H1 (cell line): ENCODE results near the gene PLSCR5. TPM values are rescaled to one million over a fixed set of nuclear protein-coding genes. Genes with fewer than 3 reads are reported as not detected.

Source experiments
- CTCF ChIA-PET: fragments of 300-600 bp; sonication (Branson Sonifier 250); formaldehyde crosslinking; loops from one replicate; lab custom pipeline; 2021; ENCODE audit not compliant: partially characterized antibody; lab: Charles Lee
- POLR2A ChIA-PET: fragments of 300-600 bp; sonication (Branson Sonifier 250); formaldehyde crosslinking; loops from one replicate; lab custom pipeline; 2021; ENCODE audit warnings: inconsistent platforms; ENCODE audit not compliant: partially characterized antibody; lab: Charles Lee
- DNase-seq, 2 experiments: peaks; one replicate each; pipeline versions ENCODE4 v3.0.0 to v3.0.0-alpha.2; 2010 to 2022; ENCODE audit warnings: low spot score in 2 of 2, low read depth in 1 of 2, mixed read lengths in 1 of 2
- FAIRE-seq: peaks from 2 replicates; lab custom pipeline; 2011; peaks lifted over from hg19 to GRCh38; lab: Jason Lieb, UNC
- H2AFZ ChIP-seq: 2 replicates; pipeline ENCODE4 v1.8.1; 2012; ENCODE audit warnings: low read length, inconsistent platforms
- H2AK5ac ChIP-seq: 2 replicates; pipeline ENCODE4 v1.6.1; 2013; ENCODE audit warnings: low read depth, low read length
- H2BK120ac ChIP-seq: replicated peaks from 2 replicates; pipeline ENCODE3; 2013; ENCODE audit warnings: low read depth, low read length, inconsistent platforms
- H2BK12ac ChIP-seq: 2 replicates; pipeline ENCODE4 v1.6.1; 2013; ENCODE audit warnings: low read depth, low read length
- H2BK15ac ChIP-seq: 2 replicates; pipeline ENCODE4 v1.6.1; 2013; ENCODE audit warnings: low read length
- H2BK20ac ChIP-seq: 2 replicates; pipeline ENCODE4 v1.6.1; 2013; ENCODE audit warnings: low read length
- H2BK5ac ChIP-seq: 2 replicates; pipeline ENCODE4 v1.6.1; 2013; ENCODE audit warnings: low read depth, low read length
- H3K14ac ChIP-seq: 2 replicates; pipeline ENCODE4 v1.6.1; 2013; ENCODE audit warnings: inconsistent platforms; ENCODE audit not compliant: insufficient read length
- H3K18ac ChIP-seq: 2 replicates; pipeline ENCODE4 v1.6.1; 2013; ENCODE audit warnings: low read length; ENCODE audit errors: extremely low read depth
- H3K23ac ChIP-seq: 2 replicates; pipeline ENCODE4 v1.6.1; 2013; ENCODE audit warnings: inconsistent platforms; ENCODE audit not compliant: insufficient read length
- H3K23me2 ChIP-seq: 2 replicates; pipeline ENCODE4 v1.6.1; 2013; ENCODE audit warnings: low read depth, low read length
- H3K27ac ChIP-seq: 2 replicates; pipeline ENCODE4 v1.6.1; 2011; ENCODE audit warnings: low read depth, low read length, inconsistent platforms
- H3K27me3 ChIP-seq, 4 experiments: replicated peaks in 1 of 4; 1 replicate in 1 of 4; 2 replicates in 3 of 4; pipeline versions ENCODE4 v1.6.1 to v1.8.1; 2011 to 2013; ENCODE audit warnings: low read length in 3 of 4, mild to moderate bottlenecking in 3 of 4, inconsistent platforms in 2 of 4, mixed read lengths in 2 of 4, moderate library complexity in 1 of 4; ENCODE audit not compliant: control insufficient read depth in 3 of 4, insufficient read depth in 3 of 4; ENCODE audit errors: extremely low read depth in 1 of 4
- H3K36me3 ChIP-seq, 4 experiments: 2 replicates each; pipeline versions ENCODE4 v1.6.1 to v1.8.1; 2011 to 2013; ENCODE audit warnings: mild to moderate bottlenecking in 4 of 4, low read length in 3 of 4, moderate library complexity in 2 of 4, control low read depth in 1 of 4, inconsistent platforms in 1 of 4; ENCODE audit not compliant: insufficient read depth in 4 of 4, control insufficient read depth in 2 of 4
- H3K4ac ChIP-seq: replicated peaks from 2 replicates; pipeline ENCODE3; 2013; ENCODE audit warnings: low read length, low read depth, mixed read lengths, inconsistent platforms; ENCODE audit not compliant: insufficient read length
- H3K4me1 ChIP-seq, 4 experiments: replicated peaks in 1 of 4; 1 replicate in 1 of 4; 2 replicates in 3 of 4; pipeline versions ENCODE4 v1.6.1 to v1.8.1; 2011 to 2013; ENCODE audit warnings: low read length in 3 of 4, inconsistent platforms in 2 of 4, mixed read lengths in 1 of 4; ENCODE audit not compliant: insufficient read depth in 4 of 4, control insufficient read depth in 3 of 4
- H3K4me2 ChIP-seq, 2 experiments: 2 replicates each; pipeline versions ENCODE4 v1.6.1 to v1.8.1; 2011 to 2013; ENCODE audit warnings: low read depth in 2 of 2, low read length in 2 of 2, control low read depth in 1 of 2, inconsistent platforms in 1 of 2, mild to moderate bottlenecking in 1 of 2; ENCODE audit not compliant: insufficient read depth in 1 of 2
- H3K4me3 ChIP-seq, 4 experiments: fragments of 200-600, 300-600 bp in 1 of 4; sonication (generic), shearing (Covaris generic), sonication (Bioruptor Twin) in 1 of 4; 2 replicates each; pipeline versions ENCODE4 v1.5.1 to v1.8.1; 2011 to 2016; ENCODE audit warnings: low read length in 4 of 4, low read depth in 3 of 4, control low read depth in 2 of 4, inconsistent platforms in 2 of 4, mild to moderate bottlenecking in 2 of 4, mixed read lengths in 1 of 4, moderate library complexity in 1 of 4; ENCODE audit not compliant: insufficient read depth in 2 of 4; ENCODE audit errors: extremely low read depth in 1 of 4
- H3K56ac ChIP-seq: replicated peaks from 2 replicates; pipeline ENCODE3; 2013; ENCODE audit warnings: low read depth, mild to moderate bottlenecking, mixed read lengths, low read length, inconsistent platforms; ENCODE audit not compliant: insufficient read length
- H3K79me1 ChIP-seq: 2 replicates; pipeline ENCODE4 v1.6.1; 2013; ENCODE audit warnings: low read depth, low read length, control low read depth
- H3K79me2 ChIP-seq, 2 experiments: 2 replicates each; pipeline versions ENCODE4 v1.6.1 to v1.8.1; 2012 to 2013; ENCODE audit warnings: low read length in 2 of 2, mild to moderate bottlenecking in 2 of 2, inconsistent platforms in 1 of 2; ENCODE audit not compliant: insufficient read depth in 2 of 2, control insufficient read depth in 1 of 2
- H3K9ac ChIP-seq, 4 experiments: replicated peaks in 1 of 4; 1 replicate in 1 of 4; 2 replicates in 3 of 4; pipeline versions ENCODE4 v1.6.1 to v1.8.1; 2011 to 2013; ENCODE audit warnings: low read depth in 3 of 4, low read length in 3 of 4, control low read depth in 2 of 4, mild to moderate bottlenecking in 2 of 4, moderate library complexity in 2 of 4, inconsistent platforms in 1 of 4; ENCODE audit errors: extremely low read depth in 1 of 4
- H3K9me3 ChIP-seq, 2 experiments: 2 replicates each; pipeline versions ENCODE4 v1.6.1 to v1.8.1; 2012 to 2013; ENCODE audit warnings: mild to moderate bottlenecking in 2 of 2, moderate library complexity in 2 of 2, control low read depth in 1 of 2, inconsistent platforms in 1 of 2, low read depth in 1 of 2, low read length in 1 of 2, mixed read lengths in 1 of 2; ENCODE audit not compliant: insufficient read depth in 2 of 2
- H4K20me1 ChIP-seq, 2 experiments: replicated peaks in 1 of 2; 2 replicates each; pipeline versions ENCODE3 to v1.8.1; 2011 to 2013; ENCODE audit warnings: inconsistent platforms in 2 of 2, low read length in 2 of 2, mild to moderate bottlenecking in 1 of 2; ENCODE audit not compliant: insufficient read depth in 2 of 2, control insufficient read depth in 1 of 2
- H4K5ac ChIP-seq: 2 replicates; pipeline ENCODE4 v1.6.1; 2013; ENCODE audit warnings: low read length, low read depth, mixed read lengths, inconsistent platforms; ENCODE audit not compliant: insufficient read length
- H4K8ac ChIP-seq: 2 replicates; pipeline ENCODE4 v1.8.0; 2013; ENCODE audit warnings: mild to moderate bottlenecking, moderate library complexity, low read length, inconsistent platforms; ENCODE audit not compliant: insufficient read depth; ENCODE audit errors: extremely low read depth
- H4K91ac ChIP-seq: replicated peaks from 2 replicates; pipeline ENCODE3; 2013; ENCODE audit warnings: low read length, mixed read lengths, inconsistent platforms; ENCODE audit not compliant: insufficient read length
- ATF3 ChIP-seq: IDR thresholded peaks from 2 replicates; pipeline ENCODE4 v1.6.1; 2011; ENCODE audit warnings: low read depth, mild to moderate bottlenecking, low read length; ENCODE audit not compliant: insufficient read depth
- CBX5 ChIP-seq: fragments of 300-800, 300-1000 bp; sonication (generic); IDR thresholded peaks from 2 replicates; pipeline ENCODE4 v1.7.1; 2016; ENCODE audit warnings: antibody characterized with exemption, low read length, low read depth
- CBX8 ChIP-seq: fragments of 300-800, 300-1000 bp; sonication (generic); IDR thresholded peaks from 2 replicates; pipeline ENCODE4 v1.7.1; 2016; ENCODE audit warnings: low read depth, low read length, borderline replicate concordance
- CTCF ChIP-seq, 3 experiments: IDR thresholded peaks; 1 replicate in 2 of 3; 2 replicates in 1 of 3; pipeline versions ENCODE4 v1.5.1 to v1.6.1; 2011; ENCODE audit warnings: low read length in 3 of 3, mild to moderate bottlenecking in 3 of 3, inconsistent platforms in 2 of 3, low read depth in 1 of 3, moderate library complexity in 1 of 3; ENCODE audit not compliant: insufficient read depth in 1 of 3; ENCODE audit errors: control extremely low read depth in 1 of 3
- POU5F1 ChIP-seq: IDR thresholded peaks from 2 replicates; pipeline ENCODE4 v1.6.1; 2011; ENCODE audit warnings: low read depth, mild to moderate bottlenecking, low read length, moderate library complexity
- SIN3A ChIP-seq, 2 experiments: IDR thresholded peaks in 1 of 2; conservative IDR thresholded peaks in 1 of 2; 2 replicates each; pipeline ENCODE4 v1.6.1; 2011 to 2012; ENCODE audit warnings: low read length in 2 of 2, improper control_type of control experiment in 1 of 2, low read depth in 1 of 2, mild to moderate bottlenecking in 1 of 2
- YY1 ChIP-seq: IDR thresholded peaks from 2 replicates; pipeline ENCODE4 v1.6.1; 2011; ENCODE audit warnings: low read depth, mild to moderate bottlenecking, low read length
- WGBS, 2 experiments: shearing (Covaris generic) in 1 of 2; methylation state at CpG; one replicate each; pipeline versions ENCODE4 v1.1.6 to v1.1.7; 2013 to 2015; ENCODE audit warnings: low lambda C conversion rate in 2 of 2, mixed read lengths in 2 of 2, inconsistent platforms in 1 of 2, low coverage in 1 of 2, missing lambda C conversion rate in 1 of 2; ENCODE audit not compliant: insufficient replicate concordance in 2 of 2, insufficient coverage in 1 of 2, insufficient read length in 1 of 2; ENCODE audit errors: extremely low coverage in 1 of 2, missing lambda C conversion rate in 1 of 2; 5-methylcytosine and 5-hydroxymethylcytosine counted together
- polyA plus RNA-seq, 7 experiments: library from polyadenylated mRNA; depleted of rRNA in 3 of 7; stranded (reverse) in 5 of 7; unstranded in 2 of 7; fragments of >200 nt in 5 of 7; fragments of 200-250 nt in 2 of 7; gene quantifications; 1 replicate in 5 of 7; 2 replicates in 1 of 7; 4 replicates in 1 of 7; pipeline versions ENCODE4 v1.2.1 to v1.2.3, GENCODE V29; 2011 to 2013; ENCODE audit warnings: missing spikeins in 2 of 7, mixed read lengths in 2 of 7
- total RNA-seq: library from RNA; stranded (reverse); fragmentation: NEBNext Ultra II Directional; extraction: Animal tissue kit (Norgen Biotek cat#: 25700); gene quantifications from 2 replicates; pipeline ENCODE4 v1.2.1, GENCODE V29; 2021

Gene PLSCR5
- total and polyA plus RNA-seq, 2 of the 8 experiments (the other 6 are each of a cell fraction or from before 2014, with no cell fraction given) = not detected

GRCh38 chr3:146546366-146546965 lies 58.7 kb downstream of the PLSCR5 start:
- DNase-seq (no peak), FAIRE-seq (no peak)
- no peak overlapping the region for H3K9ac ChIP-seq
- H2BK15ac ChIP-seq = no peak overlapping the region
- H3K9me3 ChIP-seq = no peaks in the 10 kb centered on the region
- H2AFZ ChIP-seq = no peak overlapping the region
- peaks cover 3% of the 10 kb centered on the region for H3K79me1 ChIP-seq
- no peak overlapping the region for H4K91ac ChIP-seq
- H3K4ac ChIP-seq = no peak overlapping the region
- peaks cover 0 to 13% (median 3%) of the 10 kb centered on the region in 4 experiments; a peak in 3 of 7 replicates for H3K4me1 ChIP-seq
- H2BK120ac ChIP-seq = no peak overlapping the region
- no peak overlapping the region for H2BK12ac ChIP-seq
- H3K56ac ChIP-seq = no peak overlapping the region
- no peak overlapping the region for H4K8ac ChIP-seq
- H3K4me2 ChIP-seq = no peak overlapping the region
- H3K27ac ChIP-seq = no peak overlapping the region
- no peak overlapping the region for H3K4me3 ChIP-seq
- H3K14ac ChIP-seq = no peak overlapping the region
- 87% methylated on average over 1 of the region's 1 CpG; no CpG with 5 or more reads in 1 of the 2 experiments for WGBS, 2 experiments
- H3K23ac ChIP-seq = no peak overlapping the region
- no peaks in the 10 kb centered on the region for H3K27me3 ChIP-seq
- H2BK5ac ChIP-seq = no peak overlapping the region
- POLR2A ChIA-PET = interaction anchor here (0.7 kb wide), 1 partner anchor 431 kb away, joined by 3 read pairs; no protein-coding TSS in a partner anchor
- no peaks in the 10 kb centered on the region; the same call in 1 of the 2 replicates for H3K23me2 ChIP-seq
- H2BK20ac ChIP-seq = no peak overlapping the region
- no peak overlapping the region for H2AK5ac ChIP-seq
- H3K18ac ChIP-seq = no peak overlapping the region
- peaks cover 0 to 5% of the 10 kb centered on the region in 2 experiments for H4K20me1 ChIP-seq
- CTCF ChIA-PET = interaction anchor here (0.7 kb wide), 1 partner anchor 349 kb away, joined by 3 read pairs; no protein-coding TSS in a partner anchor
- H3K79me2 ChIP-seq = peaks cover 0 to 25% of the 10 kb centered on the region in 2 experiments; a peak in 2 of 4 replicates
- no peaks in the 10 kb centered on the region for H3K36me3 ChIP-seq
- no peak overlapping the region for H4K5ac ChIP-seq
- TF ChIP-seq CTCF (IDR thresholded peaks at IDR 0.05; ENCODE audit: control extremely low read depth in 1 of 3, insufficient read depth in 1 of 3, low read depth in 1 of 3, low read length in 3 of 3) (no peak), YY1 (no peak), ATF3 (no peak), CBX8 (no peak), CBX5 (no peak), POU5F1 (no peak), SIN3A (conservative IDR thresholded peaks at IDR 0.05 in 1 of 2, IDR thresholded peaks at IDR 0.05 in 1 of 2; ENCODE audit: low read depth in 1 of 2, low read length in 2 of 2) (no peak)
